ENCODE results near the gene TEX19. TPM values are rescaled to one million over a fixed set of nuclear protein-coding genes. Genes with fewer than 3 reads are reported as not detected.
"Not testable (repeated sequence)": the region's sequence is repeated elsewhere in the genome, so short reads cannot be mapped to it uniquely, and the experiment has no call there.

Gene TEX19
- total RNA-seq, 1 donor from 2014 or later: not detected

- no peak overlapping the region for H3K27ac ChIP-seq
- no peaks in the 10 kb centered on the region for H3K4me1 ChIP-seq
- DNase-seq (no peak), ATAC-seq (no peak)
- no peak for TF ChIP-seq CTCF (IDR thresholded peaks at IDR 0.05)
- H3K4me3 ChIP-seq: no peak overlapping the region
- peaks cover 38% of the 10 kb centered on the region for H3K36me3 ChIP-seq
- H3K9me3 ChIP-seq: no peaks in the 10 kb centered on the region
- H3K27me3 ChIP-seq (ENCODE audit: low read depth): no peaks in the 10 kb centered on the region
- intact Hi-C loops (cut with DNase I): no loop called here
Measured at GRCh38 chr17:82407255-82407654, 48.2 kb downstream of the TEX19 start.

GRCh38 chr17:82408288-82408937, 49.4 kb downstream of the TEX19 start:
- Histone ChIP-seq H3K9me3 (no peaks in the 10 kb centered on the region), H3K36me3 (peaks cover 27% of the 10 kb centered on the region), H3K27me3 (ENCODE audit: low read depth) (no peaks in the 10 kb centered on the region), H3K4me3 (no peak overlapping the region), H3K27ac (no peak overlapping the region), H3K4me1 (no peaks in the 10 kb centered on the region)
- DNase-seq (no peak), ATAC-seq (no peak)
- intact Hi-C loops (cut with DNase I): no loop called here
- no peak for TF ChIP-seq CTCF (IDR thresholded peaks at IDR 0.05)

- no peak overlapping the region for H3K27ac ChIP-seq
- TF ChIP-seq CTCF (IDR thresholded peaks at IDR 0.05): no peak
- no peaks in the 10 kb centered on the region for H3K27me3 ChIP-seq (ENCODE audit: low read depth)
- H3K9me3 ChIP-seq: no peaks in the 10 kb centered on the region
- no peak for DNase-seq
- H3K36me3 ChIP-seq: peaks cover 22% of the 10 kb centered on the region
- intact Hi-C loops (cut with DNase I): no loop called here
- H3K4me3 ChIP-seq: no peak overlapping the region
- no peak for ATAC-seq
- no peaks in the 10 kb centered on the region for H3K4me1 ChIP-seq
Measured at GRCh38 chr17:82408938-82409318, 49.9 kb downstream of the TEX19 start.

DNA sequence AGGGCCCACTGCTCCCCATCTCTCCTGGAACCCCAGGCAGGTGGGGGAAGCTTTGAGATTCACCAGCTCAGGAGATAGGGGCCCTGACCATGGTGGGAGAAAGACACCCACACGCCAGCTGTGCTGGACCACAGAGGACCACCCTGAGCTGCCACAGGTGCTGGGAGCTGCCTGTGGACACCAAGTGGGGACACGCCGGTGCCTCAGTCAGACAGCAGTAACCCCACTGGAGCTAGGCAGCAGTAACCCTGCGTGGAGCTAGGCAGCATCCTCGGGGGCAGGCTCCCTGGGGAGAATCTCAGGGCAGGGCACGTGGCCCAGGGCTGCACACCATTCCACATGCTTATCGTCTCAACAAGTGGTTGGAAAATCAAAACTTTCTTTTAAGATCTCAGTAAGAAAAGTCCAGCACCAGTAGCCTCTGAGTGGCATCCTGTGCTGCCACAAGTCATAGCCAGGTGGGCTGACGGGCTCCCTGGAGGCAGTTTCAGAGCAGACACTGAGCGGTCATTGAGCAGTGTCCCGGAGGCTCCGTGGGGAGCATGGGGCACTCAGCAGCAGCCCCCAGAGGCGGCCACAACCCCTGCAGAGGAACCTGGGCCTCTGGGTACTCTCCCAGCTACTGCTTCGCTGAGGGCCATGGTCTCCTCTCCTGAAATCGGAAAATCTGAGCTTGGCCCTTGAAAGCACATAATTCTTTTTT, 51.1 kb downstream of the TEX19 start:
- DNase-seq (no peak), ATAC-seq (no peak)
- Histone ChIP-seq H3K27ac (no peak overlapping the region), H3K4me1 (peaks cover 7% of the 10 kb centered on the region), H3K36me3 (peaks cover 10% of the 10 kb centered on the region), H3K27me3 (ENCODE audit: low read depth) (no peaks in the 10 kb centered on the region), H3K9me3 (no peaks in the 10 kb centered on the region), H3K4me3 (no peak overlapping the region)
- no peak for TF ChIP-seq CTCF (IDR thresholded peaks at IDR 0.05)
- intact Hi-C loops (cut with DNase I): no loop called here

GRCh38 chr17:82411396-82412053, 52.5 kb downstream of the TEX19 start:
- no peaks in the 10 kb centered on the region for H3K27me3 ChIP-seq (ENCODE audit: low read depth)
- ATAC-seq: no peak
- no peaks in the 10 kb centered on the region for H3K9me3 ChIP-seq
- DNase-seq: no peak
- TF ChIP-seq CTCF (IDR thresholded peaks at IDR 0.05): no peak
- intact Hi-C loops (cut with DNase I): no loop called here
- H3K4me3 ChIP-seq: no peak overlapping the region
- H3K27ac ChIP-seq: no peak overlapping the region
- peaks cover 7% of the 10 kb centered on the region for H3K4me1 ChIP-seq
- peaks cover 6% of the 10 kb centered on the region for H3K36me3 ChIP-seq

- ATAC-seq; intact Hi-C loops (cut with DNase I): not testable (repeated sequence)
Measured at GRCh38 chr17:82412081-82412480, 53.0 kb downstream of the TEX19 start.

More at GRCh38 chr17:82412081-82412480, 53.0 kb downstream of the TEX19 start:
- H3K4me3 ChIP-seq; H3K27ac ChIP-seq; H3K9me3 ChIP-seq; DNase-seq; H3K27me3 ChIP-seq (ENCODE audit: low read depth); H3K36me3 ChIP-seq; H3K4me1 ChIP-seq: not testable (repeated sequence)

Measured in lower lobe of right lung (tissue), 2 donors.